Spleen (tissue), 11 donors: ENCODE results near the gene UQCRC1. TPM values are rescaled to one million over a fixed set of nuclear protein-coding genes. Genes with fewer than 3 reads are reported as not detected.

ENCODE experiments used
- DNase-seq: peaks from one replicate; pipeline ENCODE4 v3.0.0-alpha.2; 2020
- H3K27ac ChIP-seq, 8 donors: fragments of 200-600 bp; sonication (generic) in 7 of 8; 1 replicate in 4 of 8; 2 replicates in 4 of 8; pipeline versions ENCODE4 v1.5.0 to v1.8.0; 2016 to 2021; ENCODE audit warnings: inconsistent platforms in 4 of 8, mild to moderate bottlenecking in 4 of 8, moderate library complexity in 1 of 8
- H3K27me3 ChIP-seq, 7 donors: fragments of 200-600 bp; sonication (generic) in 6 of 7; replicated peaks in 1 of 7; 1 replicate in 4 of 7; 2 replicates in 3 of 7; pipeline versions ENCODE4 v1.5.0 to v1.8.0; 2016 to 2021; ENCODE audit warnings: inconsistent platforms in 3 of 7, mild to moderate bottlenecking in 1 of 7
- H3K36me3 ChIP-seq, 6 donors: fragments of 200-600 bp; sonication (generic) in 5 of 6; 1 replicate in 4 of 6; 2 replicates in 2 of 6; pipeline versions ENCODE4 v1.5.0 to v1.8.0; 2016 to 2021; ENCODE audit warnings: inconsistent platforms in 2 of 6
- H3K4me1 ChIP-seq, 6 donors: fragments of 200-600 bp; sonication (generic) in 5 of 6; 1 replicate in 3 of 6; 2 replicates in 3 of 6; pipeline versions ENCODE4 v1.5.0 to v1.8.0; 2016 to 2021; ENCODE audit warnings: inconsistent platforms in 3 of 6
- H3K4me3 ChIP-seq, 8 donors: fragments of 200-600 bp; sonication (generic) in 7 of 8; 1 replicate in 4 of 8; 2 replicates in 4 of 8; pipeline versions ENCODE4 v1.5.0 to v1.8.0; 2016 to 2021; ENCODE audit warnings: inconsistent platforms in 4 of 8, mild to moderate bottlenecking in 4 of 8, moderate library complexity in 2 of 8
- H3K9me3 ChIP-seq, 8 donors: fragments of 200-600 bp; sonication (generic) in 7 of 8; 1 replicate in 4 of 8; 2 replicates in 4 of 8; pipeline versions ENCODE4 v1.5.0 to v1.8.0; 2016 to 2021; ENCODE audit warnings: inconsistent platforms in 4 of 8
- CTCF ChIP-seq, 11 experiments: fragments of 200-600 bp in 7 of 11; fragments of 450-650 bp in 4 of 11; sonication (generic) in 4 of 11; IDR thresholded peaks in 8 of 11; conservative IDR thresholded peaks in 3 of 11; 1 replicate in 7 of 11; 2 replicates in 4 of 11; pipeline versions ENCODE4 v1.4.0 to v1.8.0; 2016 to 2021; ENCODE audit warnings: antibody characterized with exemption in 11 of 11, inconsistent platforms in 4 of 11, mild to moderate bottlenecking in 1 of 11
- POLR2A ChIP-seq, 3 donors: fragments of 450-650 bp; IDR thresholded peaks; one replicate each; pipeline ENCODE4 v1.5.1; 2017; ENCODE audit warnings: antibody characterized with exemption in 3 of 3, mild to moderate bottlenecking in 1 of 3
- POLR2AphosphoS5 ChIP-seq, 3 donors: sonication (generic); formaldehyde crosslinking; IDR thresholded peaks; one replicate each; pipeline ENCODE4 v1.5.1; 2017; ENCODE audit warnings: antibody characterized with exemption in 3 of 3
- WGBS, 5 donors: extraction: QIAGEN DNeasy Blood & Tissue Kit in 3 of 5; methylation state at CpG; one replicate each; pipeline versions ENCODE4 v1.1.5 to v1.1.7; 2013 to 2018; 5-methylcytosine and 5-hydroxymethylcytosine counted together
- intact Hi-C: fragments of 100-400 bp; cut with DNase I; formaldehyde crosslinking; loops from one replicate; pipeline ENCODE4 v1.15.0; 2023; ENCODE audit warnings: low total_unique reads
- polyA plus RNA-seq, 3 donors: library from polyadenylated mRNA; stranded (reverse); fragments of 200-250 nt; gene quantifications; one replicate each; pipeline ENCODE4 v1.2.1, GENCODE V29; 2013
- total RNA-seq, 7 donors: library from RNA; depleted of rRNA in 3 of 7; stranded (reverse); fragments of >200 nt in 3 of 7; fragmentation: NEBNext Ultra II Directional in 4 of 7; extraction: Animal tissue kit (Norgen Biotek cat#: 25700) in 4 of 7; gene quantifications; one replicate each; pipeline versions ENCODE4 v1.1.0 to v1.2.1, GENCODE V29; 2016 to 2021
- donor health status: healthy with polysubstance abuse.
- donor health status: DM: no; HTN: no; CAD: no; lungs with moderate emphysema.
- donor health status: DM: no; HTN: no; CAD: no.
- donor health status: Bipolar disorder and iron deficiency.
- donor health status: healthy.
- donor health status: DM: no; HTN: no; CAD: no.
- donor health status: DM: yes; HTN: yes; CAD: no.

Gene UQCRC1
- total and polyA plus RNA-seq, 10 donors, result 88.6 to 222 (median 128) TPM

- Histone ChIP-seq H3K27me3 (no peaks in the 10 kb centered on the region), H3K4me1 (peaks cover 0 to 15% (median 0%) of the 10 kb centered on the region in 6 donors), H3K27ac (peak overlapping the region in 1 of 8 donors; percentile 38), H3K4me3 (no peak overlapping the region), H3K36me3 (peaks cover 0 to 57% (median 34%) of the 10 kb centered on the region in 6 donors), H3K9me3 (no peaks in the 10 kb centered on the region)
- no peak for TF ChIP-seq POLR2A (IDR thresholded peaks at IDR 0.05)
- TF ChIP-seq CTCF (IDR thresholded peaks at IDR 0.05 in 8 of 11, conservative IDR thresholded peaks at IDR 0.05 in 3 of 11), result no peak
- no peak for TF ChIP-seq POLR2AphosphoS5 (IDR thresholded peaks at IDR 0.05)
- WGBS, 5 donors, result 94 to 99% (median 96%) methylated on average over 10 of the region's 10 CpGs
- intact Hi-C loops, result no loop called here
- no peak for DNase-seq
Measured at GRCh38 chr3:48624767-48625166, 15.3 kb upstream of the UQCRC1 start.

GRCh38 chr3:48623851-48624547 is 14.6 kb upstream of the UQCRC1 start:
- H3K36me3 ChIP-seq, result peaks cover 0 to 49% (median 32%) of the 10 kb centered on the region in 6 donors
- WGBS, 5 donors, result 73 to 82% (median 80%) methylated on average over 6 of the region's 6 CpGs

GRCh38 chr3:48621461-48621869 is 12.0 kb upstream of the UQCRC1 start, which contains the start of gene TMEM89:
TSS of gene TMEM89 (minus strand) at chr3:48621769. CDS start at chr3:48621756, 13 bp downstream.
- no peak for DNase-seq

More at GRCh38 chr3:48623851-48624547, 14.6 kb upstream of the UQCRC1 start:
- Histone ChIP-seq H3K27me3 (no peaks in the 10 kb centered on the region), H3K27ac (peak overlapping the region in 2 of 8 donors; percentile 26 to 38), H3K9me3 (peaks cover 0 to 6% (median under 1%) of the 10 kb centered on the region in 8 donors), H3K4me3 (no peak overlapping the region), H3K4me1 (peaks cover 0 to 15% (median 0%) of the 10 kb centered on the region in 6 donors)
- intact Hi-C loops, result no loop called here
- TF ChIP-seq POLR2A (IDR thresholded peaks at IDR 0.05) (no peak), POLR2AphosphoS5 (IDR thresholded peaks at IDR 0.05) (no peak), CTCF (IDR thresholded peaks at IDR 0.05 in 8 of 11, conservative IDR thresholded peaks at IDR 0.05 in 3 of 11) (no peak)
- DNase-seq, result no peak

More at GRCh38 chr3:48621461-48621869, 12.0 kb upstream of the UQCRC1 start, which contains the start of gene TMEM89:
- Histone ChIP-seq H3K4me1 (peaks cover 0 to 15% (median 0%) of the 10 kb centered on the region in 6 donors), H3K36me3 (peaks cover 0 to 24% (median 14%) of the 10 kb centered on the region in 6 donors), H3K27ac (no peak within 1 kb of the TSS), H3K27me3 (no peaks in the 10 kb centered on the region), H3K4me3 (no peak within 1 kb of the TSS), H3K9me3 (peaks cover 2 to 31% (median 24%) of the 10 kb centered on the region in 8 donors)
- TF ChIP-seq POLR2A (IDR thresholded peaks at IDR 0.05) (no peak), CTCF (IDR thresholded peaks at IDR 0.05 in 8 of 11, conservative IDR thresholded peaks at IDR 0.05 in 3 of 11) (no peak)
- WGBS, 5 donors, result 94 to 97% (median 95%) methylated on average over 15 to 19 of the region's 19 CpGs
- intact Hi-C loops, result no loop called here
